T1000 (cell line): ENCODE data around the gene COA1.
"Not testable (repeated sequence)": the region's sequence is repeated elsewhere in the genome, so short reads cannot be mapped to it uniquely, and the experiment has no call there.

Source experiments
- DNase-seq: peaks from one replicate; lab custom pipeline; 2025; ENCODE audit warnings: mixed read lengths; lab: John Stamatoyannopoulos, UW

COA1 gene

GRCh38 chr7:43687866-43688265, 41.5 kb downstream of the COA1 start:
- not testable (repeated sequence) for DNase-seq

GRCh38 chr7:43686991-43687390, 42.3 kb downstream of the COA1 start:
- DNase-seq = no peak

- DNase-seq = no peak
These were observed 48.6 kb downstream of the COA1 start for GRCh38 chr7:43680736-43681135.

GRCh38 chr7:43679210-43680068, 49.9 kb downstream of the COA1 start:
- no peak for DNase-seq

GRCh38 chr7:43678315-43678714, 51.0 kb downstream of the COA1 start:
- DNase-seq = no peak

- no peak for DNase-seq
These were observed 51.5 kb downstream of the COA1 start for GRCh38 chr7:43677864-43678263.

GRCh38 chr7:43674559-43675436, 54.5 kb downstream of the COA1 start:
- no peak for DNase-seq

GRCh38 chr7:43673243-43673976, 55.9 kb downstream of the COA1 start:
- DNase-seq = not testable (repeated sequence)

GRCh38 chr7:43671521-43671920, 57.8 kb downstream of the COA1 start:
- DNase-seq = no peak

GRCh38 chr7:43669286-43670081, 59.8 kb downstream of the COA1 start:
- DNase-seq = no peak

- no peak for DNase-seq
These were observed 61.3 kb downstream of the COA1 start for GRCh38 chr7:43668035-43668434.

- no peak for DNase-seq
These were observed 62.4 kb downstream of the COA1 start for GRCh38 chr7:43666938-43667337.

- no peak for DNase-seq
These were observed 64.6 kb downstream of the COA1 start for GRCh38 chr7:43664681-43665080.

- no peak for DNase-seq
These were observed 69.2 kb downstream of the COA1 start for GRCh38 chr7:43660141-43660540.

GRCh38 chr7:43659549-43659896, 69.8 kb downstream of the COA1 start:
- DNase-seq = no peak

- DNase-seq = no peak
These were observed 70.4 kb downstream of the COA1 start for GRCh38 chr7:43658718-43659548.

GRCh38 chr7:43656997-43657396, 72.3 kb downstream of the COA1 start:
- DNase-seq = no peak

GRCh38 chr7:43655584-43655983, 73.7 kb downstream of the COA1 start:
- DNase-seq = no peak

GRCh38 chr7:43653891-43654504, 75.3 kb downstream of the COA1 start:
- no peak for DNase-seq

GRCh38 chr7:43653466-43653865, 75.9 kb downstream of the COA1 start:
- no peak for DNase-seq
